Mucosa of descending colon (tissue), 3 donors: ENCODE data around the gene CFAP68. TPM values are rescaled to one million over a fixed set of nuclear protein-coding genes. Genes with fewer than 3 reads are reported as not detected.
A peak's percentile ranks its signal among the peaks of the same experiment; 100 is the strongest.

Experiments
- ATAC-seq: fragments of 200-7000 bp; cut with Tn5 transposase; one replicate; pipeline ENCODE4 v1.9.1; 2020; ENCODE audit warnings: mild to moderate bottlenecking, moderate library complexity
- DNase-seq, 3 donors: peaks; one replicate each; pipeline ENCODE4 v3.0.0-alpha.2; 2020
- H3K36me3 ChIP-seq: fragments of 200-600 bp; one replicate; pipeline ENCODE4 v1.8.0; 2021; ENCODE audit warnings: low read depth, mild to moderate bottlenecking
- H3K4me1 ChIP-seq: fragments of 200-600 bp; one replicate; pipeline ENCODE4 v1.8.0; 2021; ENCODE audit warnings: low read depth, mild to moderate bottlenecking
- H3K4me3 ChIP-seq: fragments of 200-600 bp; one replicate; pipeline ENCODE4 v1.8.0; 2021; ENCODE audit warnings: mild to moderate bottlenecking
- H3K9me3 ChIP-seq: fragments of 200-600 bp; one replicate; pipeline ENCODE4 v1.8.0; 2021; ENCODE audit warnings: mild to moderate bottlenecking
- intact Hi-C, 2 donors: fragments of 100-400 bp; cut with DNase I in 1 of 2; cut with micrococcal nuclease in 1 of 2; formaldehyde crosslinking; loops; one replicate each; pipeline versions ENCODE4 v1.11.0 to v1.11.1; 2022; cut with DNase I, micrococcal nuclease
- total RNA-seq, 3 donors: library from RNA; stranded (reverse); fragmentation: NEBNext Ultra II Directional in 2 of 3; extraction: Animal tissue kit (Norgen Biotek cat#: 25700) in 2 of 3; gene quantifications; one replicate each; pipeline versions ENCODE4 v1.2.1 to v1.2.4, GENCODE V29; 2021 to 2023
- TF ChIP-seq, protein P1 (sequence below): fragments of 200-600 bp; IDR thresholded peaks from one replicate; pipeline ENCODE4 v1.8.0; 2022; ENCODE audit warnings: antibody characterized with exemption, mild to moderate bottlenecking
- donor health status: DM: no; HTN: no; CAD: no; lungs with moderate emphysema.
- donor health status: DM: no; HTN: no; CAD: no.
- donor health status: DM: no; HTN: yes; CAD: no.

Gene CFAP68
- total RNA-seq, 3 donors from 2014 or later: 12.2 to 26.4 (median 19.1) TPM

DNA sequence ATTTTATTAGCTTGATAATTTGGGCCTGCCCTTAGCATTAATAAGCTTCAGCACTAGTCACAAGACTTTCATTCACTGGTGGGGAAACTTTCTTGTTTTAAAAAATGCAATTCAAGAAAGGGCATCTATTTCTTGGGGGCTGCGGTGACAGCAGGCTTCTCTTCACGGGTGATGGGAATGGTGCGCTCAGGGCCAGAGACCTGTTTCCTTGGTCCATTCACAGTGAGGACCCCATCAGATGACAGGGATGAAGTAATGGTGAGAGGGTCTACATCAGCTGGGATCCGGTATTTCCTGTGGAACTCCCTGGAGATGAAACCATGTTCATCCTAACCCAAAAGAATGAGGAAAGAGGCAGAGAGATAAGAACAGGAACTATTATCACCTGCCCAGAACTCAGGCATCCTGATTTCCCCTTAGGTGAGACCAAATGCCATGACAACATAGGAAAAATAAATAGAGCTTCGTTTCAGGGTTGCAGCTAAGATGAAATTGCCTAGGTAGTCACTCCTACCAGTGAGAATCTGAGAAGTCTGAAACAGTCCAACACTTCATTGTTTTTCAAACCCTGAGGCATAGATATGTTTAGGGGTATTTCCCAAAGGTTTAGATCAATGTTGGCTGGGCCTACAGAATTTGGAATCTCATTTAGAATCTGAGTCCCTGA lies 29.4 kb downstream of the CFAP68 start:
- no peaks in the 10 kb centered on the region for H3K9me3 ChIP-seq
- no peak for DNase-seq

DNA sequence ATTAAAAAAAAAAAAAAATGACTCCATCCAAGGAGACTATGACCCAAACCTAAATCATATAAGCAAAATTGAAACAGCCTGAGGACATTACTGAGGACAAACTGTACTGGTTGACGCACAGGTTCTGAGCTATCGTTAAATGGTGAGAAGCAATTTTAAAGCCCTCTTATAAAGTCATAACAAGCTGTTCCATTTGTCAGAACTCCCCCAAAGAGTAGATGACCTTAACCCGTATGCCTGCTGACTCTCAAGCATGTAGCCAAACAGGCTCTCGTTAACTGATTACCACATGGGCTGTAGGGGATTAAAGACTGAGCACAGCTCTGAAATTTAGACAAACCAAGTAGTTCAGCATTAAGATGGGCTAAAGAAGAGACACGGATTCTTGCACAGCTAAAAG lies 30.0 kb downstream of the CFAP68 start:
- H3K4me1 ChIP-seq: no peaks in the 10 kb centered on the region
- no peak for DNase-seq
- no peak overlapping the region for H3K4me3 ChIP-seq
- no peaks in the 10 kb centered on the region for H3K9me3 ChIP-seq
- TF ChIP-seq, protein P1, sequence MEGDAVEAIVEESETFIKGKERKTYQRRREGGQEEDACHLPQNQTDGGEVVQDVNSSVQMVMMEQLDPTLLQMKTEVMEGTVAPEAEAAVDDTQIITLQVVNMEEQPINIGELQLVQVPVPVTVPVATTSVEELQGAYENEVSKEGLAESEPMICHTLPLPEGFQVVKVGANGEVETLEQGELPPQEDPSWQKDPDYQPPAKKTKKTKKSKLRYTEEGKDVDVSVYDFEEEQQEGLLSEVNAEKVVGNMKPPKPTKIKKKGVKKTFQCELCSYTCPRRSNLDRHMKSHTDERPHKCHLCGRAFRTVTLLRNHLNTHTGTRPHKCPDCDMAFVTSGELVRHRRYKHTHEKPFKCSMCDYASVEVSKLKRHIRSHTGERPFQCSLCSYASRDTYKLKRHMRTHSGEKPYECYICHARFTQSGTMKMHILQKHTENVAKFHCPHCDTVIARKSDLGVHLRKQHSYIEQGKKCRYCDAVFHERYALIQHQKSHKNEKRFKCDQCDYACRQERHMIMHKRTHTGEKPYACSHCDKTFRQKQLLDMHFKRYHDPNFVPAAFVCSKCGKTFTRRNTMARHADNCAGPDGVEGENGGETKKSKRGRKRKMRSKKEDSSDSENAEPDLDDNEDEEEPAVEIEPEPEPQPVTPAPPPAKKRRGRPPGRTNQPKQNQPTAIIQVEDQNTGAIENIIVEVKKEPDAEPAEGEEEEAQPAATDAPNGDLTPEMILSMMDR: no peak
- intact Hi-C loops: no loop called here
- H3K36me3 ChIP-seq: no peaks in the 10 kb centered on the region
- no peak for ATAC-seq

More for the DNA sequence above, 29.4 kb downstream of the CFAP68 start:
- Histone ChIP-seq H3K4me1 (no peaks in the 10 kb centered on the region), H3K4me3 (no peak overlapping the region), H3K36me3 (no peaks in the 10 kb centered on the region)
- TF ChIP-seq, protein P1: no peak
- no peak for ATAC-seq
- intact Hi-C loops: no loop called here

DNA sequence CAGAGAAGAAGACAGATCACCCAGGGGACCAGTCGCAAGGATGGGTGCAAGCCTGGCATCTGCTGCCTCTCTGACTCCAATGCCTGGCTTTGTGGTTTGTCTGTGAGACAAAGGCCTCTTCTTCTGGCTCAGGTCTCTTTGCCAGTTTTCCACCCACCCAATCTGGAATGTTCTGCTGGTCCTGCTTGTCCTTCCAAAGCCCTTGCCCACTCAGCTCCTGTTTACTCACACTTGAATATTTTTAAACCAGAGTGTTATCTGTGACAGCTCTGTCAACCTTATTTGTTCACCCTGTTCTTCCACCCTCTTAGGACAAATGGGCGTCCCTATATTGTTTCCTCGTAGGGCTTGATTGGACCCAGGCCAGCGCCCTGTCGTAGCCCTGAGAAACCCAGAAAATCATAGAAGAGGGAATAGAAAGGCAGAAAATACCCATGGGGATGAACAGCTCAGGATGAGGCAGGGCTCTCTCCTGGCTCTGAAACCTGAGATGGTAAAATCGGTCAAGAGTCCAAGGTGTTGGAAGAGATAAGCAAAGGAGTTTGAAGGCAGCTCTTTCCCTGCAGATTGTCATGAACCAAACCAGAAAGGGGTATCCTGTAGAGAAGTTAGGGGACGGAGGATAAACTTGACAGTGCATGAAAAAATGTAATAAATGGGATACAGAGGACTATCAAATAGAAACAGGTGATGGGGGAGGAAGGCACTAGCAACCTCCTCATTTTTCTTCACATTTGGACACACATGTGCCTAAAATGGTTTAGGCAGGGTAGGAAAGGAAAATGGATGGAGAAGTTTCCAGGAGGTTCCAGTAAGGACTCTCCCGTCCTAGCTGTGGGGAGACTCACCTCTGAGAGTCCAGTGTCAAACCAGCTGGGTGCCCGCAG lies 31.6 kb downstream of the CFAP68 start:
- TF ChIP-seq, protein P1: no peak
- intact Hi-C loops: no loop called here
- no peak for ATAC-seq

DNA sequence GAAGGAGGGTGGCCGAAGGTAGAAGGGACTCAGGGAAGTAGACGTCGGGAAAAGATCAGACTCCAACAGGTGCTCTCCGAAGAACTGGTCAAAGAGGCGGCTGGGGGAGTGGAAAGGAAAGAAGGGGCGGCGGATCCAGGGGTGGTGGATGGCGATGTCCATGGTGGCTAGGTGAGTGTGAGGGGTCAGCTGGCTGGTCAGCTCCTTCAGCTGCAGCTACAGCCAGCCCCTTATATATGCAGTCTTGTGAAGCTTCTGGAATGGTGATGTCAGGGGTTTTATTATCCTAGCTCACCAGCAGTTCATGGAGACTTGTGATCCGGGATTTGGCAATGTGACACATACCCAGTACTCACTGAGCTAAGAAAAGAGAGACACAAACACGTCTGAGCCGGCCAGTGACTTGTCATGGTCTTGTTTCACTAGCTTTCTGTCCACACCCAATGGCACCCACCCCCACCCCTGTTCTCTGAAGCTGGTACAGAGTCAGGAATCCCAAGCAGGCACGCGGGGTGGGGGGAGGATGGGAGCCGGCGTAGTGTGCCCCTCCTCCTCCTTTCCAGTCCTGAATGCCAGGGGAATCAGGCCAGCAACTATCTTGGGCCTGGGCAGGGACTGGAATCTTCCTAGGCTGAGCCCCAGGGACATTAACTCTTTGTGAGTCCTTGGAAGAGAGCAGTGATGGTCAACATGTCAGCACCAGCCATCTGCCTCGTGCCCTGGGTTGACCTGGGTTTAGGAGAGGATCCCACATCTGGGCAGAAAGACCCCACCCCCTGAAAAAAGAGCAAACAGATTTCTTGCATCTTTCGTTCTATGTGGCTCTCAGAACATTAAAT lies 32.4 kb downstream of the CFAP68 start, which contains the start of gene CRYAB:
Gene CRYAB, minus strand, starts transcription at position 208 of the 839 bp plus-strand sequence. Its CDS starts 46 bp downstream, at position 162.
- peak; percentile 34 to 76 (median 58) for DNase-seq
- no peaks in the 10 kb centered on the region for H3K9me3 ChIP-seq
- H3K36me3 ChIP-seq: no peaks in the 10 kb centered on the region
- intact Hi-C loops: no loop called here
- TF ChIP-seq, protein P1: no peak
- H3K4me3 ChIP-seq: no peak within 1 kb of the TSS
- no peaks in the 10 kb centered on the region for H3K4me1 ChIP-seq
- peak; percentile 54 for ATAC-seq

More for the DNA sequence above, 31.6 kb downstream of the CFAP68 start:
- Histone ChIP-seq H3K4me3 (no peak overlapping the region), H3K36me3 (no peaks in the 10 kb centered on the region), H3K4me1 (no peaks in the 10 kb centered on the region), H3K9me3 (no peaks in the 10 kb centered on the region)
- no peak for DNase-seq

DNA sequence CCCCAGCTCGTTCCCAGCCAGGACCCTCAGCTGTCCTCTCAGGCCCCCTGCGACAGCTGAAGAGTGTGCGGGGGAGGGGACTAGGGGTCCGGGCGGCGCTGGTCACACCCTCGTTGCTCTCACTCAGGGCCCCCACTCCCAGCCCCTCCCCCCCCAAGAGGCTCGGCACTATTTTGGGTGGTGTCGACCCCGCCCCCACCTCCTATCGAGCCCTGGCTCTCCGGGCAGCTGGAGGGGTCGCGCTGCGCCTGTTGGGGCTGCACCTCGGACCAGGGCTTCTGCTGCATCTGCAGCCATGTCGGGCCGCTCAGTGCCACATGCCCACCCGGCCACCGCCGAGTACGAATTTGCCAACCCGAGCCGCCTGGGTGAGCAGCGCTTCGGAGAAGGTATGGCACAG lies 33.2 kb downstream of the CFAP68 start, which contains the start of gene HSPB2:
Gene HSPB2, plus strand, starts transcription at position 200 of the 400 bp plus-strand sequence. Its CDS starts 96 bp downstream, at position 296.
- Histone ChIP-seq H3K4me3 (no peak within 1 kb of the TSS), H3K4me1 (no peaks in the 10 kb centered on the region), H3K36me3 (no peaks in the 10 kb centered on the region), H3K9me3 (no peaks in the 10 kb centered on the region)
- ATAC-seq (no peak), DNase-seq (peak in 1 of 3 donors; percentile 47)
- TF ChIP-seq, protein P1: no peak
- intact Hi-C loops: no loop called here
